Measurements from ENCODE around the gene CD40LG. TPM values are rescaled to one million over a fixed set of nuclear protein-coding genes. Genes with fewer than 3 reads are reported as not detected.

CD40LG gene
- total RNA-seq, 1 donor from 2014 or later = not detected

GRCh38 chrX:136616987-136617685 lies 30.8 kb upstream of the CD40LG start:
- Mint-ChIP-seq H3K36me3 (ENCODE audit: low read depth) (no peaks in the 10 kb centered on the region), H3K9me3 (ENCODE audit: low read depth) (peaks cover 10% of the 10 kb centered on the region), H3K27ac (ENCODE audit: unreplicated experiment) (no peak overlapping the region), H3K4me1 (ENCODE audit: low read depth) (no peaks in the 10 kb centered on the region), H3K27me3 (ENCODE audit: low read depth) (no peaks in the 10 kb centered on the region), H3K4me3 (ENCODE audit: unreplicated experiment) (no peak overlapping the region)
- DNase-seq (ENCODE audit: low spot score) = no peak
- no peak for TF ChIP-seq CTCF (IDR thresholded peaks at IDR 0.05)

- no peak for DNase-seq (ENCODE audit: low spot score)
- Mint-ChIP-seq H3K9me3 (ENCODE audit: low read depth) (peaks cover 13% of the 10 kb centered on the region), H3K36me3 (ENCODE audit: low read depth) (no peaks in the 10 kb centered on the region), H3K27ac (ENCODE audit: unreplicated experiment) (no peak overlapping the region), H3K4me3 (ENCODE audit: unreplicated experiment) (no peak overlapping the region), H3K27me3 (ENCODE audit: low read depth) (no peaks in the 10 kb centered on the region), H3K4me1 (ENCODE audit: low read depth) (no peaks in the 10 kb centered on the region)
- TF ChIP-seq CTCF (IDR thresholded peaks at IDR 0.05) = no peak
Observed at GRCh38 chrX:136619899-136620505, 28.0 kb upstream of the CD40LG start.

GRCh38 chrX:136620780-136621179 lies 27.2 kb upstream of the CD40LG start:
- H3K4me1 Mint-ChIP-seq (ENCODE audit: low read depth) = no peaks in the 10 kb centered on the region
- DNase-seq (ENCODE audit: low spot score) = no peak
- no peak overlapping the region for H3K27ac Mint-ChIP-seq (ENCODE audit: unreplicated experiment)
- H3K36me3 Mint-ChIP-seq (ENCODE audit: low read depth) = no peaks in the 10 kb centered on the region
- H3K27me3 Mint-ChIP-seq (ENCODE audit: low read depth) = no peaks in the 10 kb centered on the region
- peaks cover 11% of the 10 kb centered on the region for H3K9me3 Mint-ChIP-seq (ENCODE audit: low read depth)
- H3K4me3 Mint-ChIP-seq (ENCODE audit: unreplicated experiment) = no peak overlapping the region
- no peak for TF ChIP-seq CTCF (IDR thresholded peaks at IDR 0.05)

- DNase-seq (ENCODE audit: low spot score) = no peak
- H3K4me1 Mint-ChIP-seq (ENCODE audit: low read depth) = no peaks in the 10 kb centered on the region
- peaks cover 14% of the 10 kb centered on the region for H3K9me3 Mint-ChIP-seq (ENCODE audit: low read depth)
- no peaks in the 10 kb centered on the region for H3K27me3 Mint-ChIP-seq (ENCODE audit: low read depth)
- H3K27ac Mint-ChIP-seq (ENCODE audit: unreplicated experiment) = no peak overlapping the region
- no peaks in the 10 kb centered on the region for H3K36me3 Mint-ChIP-seq (ENCODE audit: low read depth)
- TF ChIP-seq CTCF (IDR thresholded peaks at IDR 0.05) = no peak
- H3K4me3 Mint-ChIP-seq (ENCODE audit: unreplicated experiment) = no peak overlapping the region
Observed at GRCh38 chrX:136622568-136622967, 25.4 kb upstream of the CD40LG start.

- H3K4me3 Mint-ChIP-seq (ENCODE audit: unreplicated experiment) = no peak overlapping the region
- H3K9me3 Mint-ChIP-seq (ENCODE audit: low read depth) = peaks cover 14% of the 10 kb centered on the region
- DNase-seq (ENCODE audit: low spot score) = no peak
- no peaks in the 10 kb centered on the region for H3K27me3 Mint-ChIP-seq (ENCODE audit: low read depth)
- no peaks in the 10 kb centered on the region for H3K4me1 Mint-ChIP-seq (ENCODE audit: low read depth)
- TF ChIP-seq CTCF (IDR thresholded peaks at IDR 0.05) = no peak
- no peak overlapping the region for H3K27ac Mint-ChIP-seq (ENCODE audit: unreplicated experiment)
- no peaks in the 10 kb centered on the region for H3K36me3 Mint-ChIP-seq (ENCODE audit: low read depth)
Observed at GRCh38 chrX:136623396-136623795, 24.6 kb upstream of the CD40LG start.
